Neural progenitor cell (in vitro differentiated cells): ENCODE data around the gene TRIM15. TPM values are rescaled to one million over a fixed set of nuclear protein-coding genes. Genes with fewer than 3 reads are reported as not detected.

Source experiments
- DNase-seq: peaks from one replicate; pipeline ENCODE4 v3.0.0-alpha.2; 2016; ENCODE audit warnings: low spot score
- H2AFZ ChIP-seq: fragments of 200-600 bp; sonication (generic); replicated peaks from 2 replicates; pipeline ENCODE4 v1.6.1; 2016; ENCODE audit warnings: antibody characterized with exemption
- H3F3A ChIP-seq: fragments of 200-600 bp; sonication (generic); 2 replicates; pipeline ENCODE4 v1.6.1; 2016; ENCODE audit warnings: antibody characterized with exemption, low read depth
- H3K27ac ChIP-seq: fragments of 200-600 bp; sonication (generic); 2 replicates; pipeline ENCODE4 v1.5.1; 2016; ENCODE audit warnings: mild to moderate bottlenecking
- H3K27me3 ChIP-seq: fragments of 200-600 bp; sonication (generic); 2 replicates; pipeline ENCODE4 v1.6.1; 2016; ENCODE audit warnings: mild to moderate bottlenecking, moderate library complexity
- H3K36me3 ChIP-seq: fragments of 200-600 bp; sonication (generic); 2 replicates; pipeline ENCODE4 v1.5.1; 2016
- H3K4me1 ChIP-seq: fragments of 200-600 bp; sonication (generic); 2 replicates; pipeline ENCODE4 v1.6.1; 2016; ENCODE audit warnings: mixed run types
- H3K4me2 ChIP-seq: fragments of 200-600 bp; sonication (generic); 2 replicates; pipeline ENCODE4 v1.6.1; 2016
- H3K4me3 ChIP-seq: fragments of 200-600 bp; sonication (generic); 2 replicates; pipeline ENCODE4 v1.5.1; 2016
- H3K79me2 ChIP-seq: fragments of 200-600 bp; sonication (generic); 2 replicates; pipeline ENCODE4 v1.6.1; 2016; ENCODE audit warnings: low read depth
- H3K9ac ChIP-seq: fragments of 200-600 bp; sonication (generic); 2 replicates; pipeline ENCODE4 v1.6.1; 2016
- H3K9me3 ChIP-seq: fragments of 200-600 bp; sonication (generic); 2 replicates; pipeline ENCODE4 v1.5.1; 2016; ENCODE audit warnings: low read depth
- H4K20me1 ChIP-seq: fragments of 200-600 bp; sonication (generic); 2 replicates; pipeline ENCODE4 v1.6.1; 2016; ENCODE audit warnings: low read depth
- H3K27ac Mint-ChIP-seq: 3 replicates; pipeline ENCODE4 v1.8.0; 2021; ENCODE audit warnings: mixed read lengths
- H3K27me3 Mint-ChIP-seq: 2 replicates; pipeline ENCODE4 v1.8.0; 2022; ENCODE audit warnings: low read depth, mild to moderate bottlenecking, inconsistent platforms, moderate library complexity, mixed read lengths; ENCODE audit not compliant: insufficient read depth
- H3K36me3 Mint-ChIP-seq: 3 replicates; pipeline ENCODE4 v1.8.0; 2021; ENCODE audit warnings: mixed read lengths
- H3K4me1 Mint-ChIP-seq: 3 replicates; pipeline ENCODE4 v1.8.0; 2021; ENCODE audit warnings: mixed read lengths
- H3K4me3 Mint-ChIP-seq: 3 replicates; pipeline ENCODE4 v1.8.0; 2021; ENCODE audit warnings: mild to moderate bottlenecking, moderate library complexity, mixed read lengths
- H3K9me3 Mint-ChIP-seq: 3 replicates; pipeline ENCODE4 v1.8.0; 2020; ENCODE audit warnings: mixed read lengths
- CTCF ChIP-seq: fragments of 200-600 bp; sonication (generic); IDR thresholded peaks from 2 replicates; pipeline ENCODE4 v1.5.1; 2017; ENCODE audit warnings: antibody characterized with exemption, mild to moderate bottlenecking
- EZH2 ChIP-seq: fragments of 200-600 bp; sonication (generic); IDR thresholded peaks from 2 replicates; pipeline ENCODE4 v1.6.1; 2017; ENCODE audit warnings: antibody characterized with exemption, mild to moderate bottlenecking, moderate library complexity
- EZH2phosphoT487 ChIP-seq: fragments of 200-600 bp; sonication (generic); IDR thresholded peaks from 2 replicates; pipeline ENCODE4 v1.6.1; 2017; ENCODE audit warnings: antibody characterized with exemption
- total RNA-seq: library from RNA; depleted of rRNA; stranded (reverse); fragments of >200 nt; gene quantifications from 2 replicates; pipeline ENCODE4 v1.2.3, GENCODE V29; 2015; ENCODE audit warnings: low replicate concordance

TRIM15 gene
- total RNA-seq, 1 donor from 2014 or later, result not detected

GRCh38 chr6:30211306-30211705 is 48.0 kb downstream of the TRIM15 start:
- peaks cover 27% of the 10 kb centered on the region for H3K79me2 ChIP-seq
- H3K9me3 Mint-ChIP-seq, result no peaks in the 10 kb centered on the region
- H3K27me3 Mint-ChIP-seq, result peaks cover 5% of the 10 kb centered on the region
- peak overlapping the region; percentile 98 for H3K4me3 Mint-ChIP-seq
- no peak overlapping the region for H3K27ac Mint-ChIP-seq
- no peak overlapping the region for H3K9ac ChIP-seq
- H3K4me1 ChIP-seq, result peaks cover 38% of the 10 kb centered on the region
- no peak overlapping the region for H3K27ac ChIP-seq
- peak overlapping the region; percentile 89 for H3K4me2 ChIP-seq
- peaks cover 5% of the 10 kb centered on the region for H3K36me3 Mint-ChIP-seq
- no peak for TF ChIP-seq EZH2phosphoT487
- no peaks in the 10 kb centered on the region for H3K27me3 ChIP-seq
- H3K4me1 Mint-ChIP-seq, result peaks cover 63% of the 10 kb centered on the region
- no peak overlapping the region for H2AFZ ChIP-seq
- peaks cover 28% of the 10 kb centered on the region for H4K20me1 ChIP-seq
- H3K9me3 ChIP-seq, result no peaks in the 10 kb centered on the region
- no peak overlapping the region for H3K4me3 ChIP-seq
- H3F3A ChIP-seq, result peaks cover 42% of the 10 kb centered on the region
- no peak for DNase-seq
- no peaks in the 10 kb centered on the region for H3K36me3 ChIP-seq

- Histone ChIP-seq H3F3A (peaks cover 36% of the 10 kb centered on the region), H2AFZ (no peak overlapping the region), H3K36me3 (no peaks in the 10 kb centered on the region), H3K4me2 (peak overlapping the region; percentile 89), H3K9ac (no peak overlapping the region), H3K4me3 (peak overlapping the region; percentile 82), H4K20me1 (peaks cover 22% of the 10 kb centered on the region), H3K27me3 (no peaks in the 10 kb centered on the region), H3K9me3 (no peaks in the 10 kb centered on the region), H3K27ac (no peak overlapping the region), H3K4me1 (peaks cover 32% of the 10 kb centered on the region), H3K79me2 (peaks cover 26% of the 10 kb centered on the region)
- DNase-seq, result no peak
- H3K4me1 Mint-ChIP-seq, result peaks cover 58% of the 10 kb centered on the region
- peak overlapping the region; percentile 98 for H3K4me3 Mint-ChIP-seq
- peaks cover 5% of the 10 kb centered on the region for H3K27me3 Mint-ChIP-seq
- peaks cover 5% of the 10 kb centered on the region for H3K36me3 Mint-ChIP-seq
- H3K27ac Mint-ChIP-seq, result no peak overlapping the region
- no peaks in the 10 kb centered on the region for H3K9me3 Mint-ChIP-seq
- TF ChIP-seq CTCF (no peak), EZH2phosphoT487 (no peak), EZH2 (no peak)
Observed at GRCh38 chr6:30211899-30212298, 48.6 kb downstream of the TRIM15 start.

GRCh38 chr6:30212865-30213666 is 49.7 kb downstream of the TRIM15 start, which contains the start of gene TRIM26:
Gene TRIM26, minus strand, starts transcription at chr6:30213406. Its CDS starts 14,303 bp downstream, at chr6:30199103.
- Histone ChIP-seq H3K27ac (peak within 1 kb of the TSS; percentile 26), H3K79me2 (peaks cover 25% of the 10 kb centered on the region), H3F3A (peaks cover 24% of the 10 kb centered on the region), H3K4me2 (peak within 1 kb of the TSS; percentile 89), H3K9ac (peak within 1 kb of the TSS; percentile 67), H3K36me3 (no peaks in the 10 kb centered on the region), H3K4me1 (peaks cover 20% of the 10 kb centered on the region), H3K9me3 (no peaks in the 10 kb centered on the region), H3K4me3 (peak within 1 kb of the TSS; percentile 82), H3K27me3 (no peaks in the 10 kb centered on the region), H2AFZ (peak within 1 kb of the TSS; percentile 78), H4K20me1 (peaks cover 19% of the 10 kb centered on the region)
- Mint-ChIP-seq H3K4me1 (peaks cover 46% of the 10 kb centered on the region), H3K4me3 (peak within 1 kb of the TSS; percentile 98), H3K27ac (peak within 1 kb of the TSS; percentile 38), H3K36me3 (peaks cover 5% of the 10 kb centered on the region), H3K27me3 (peaks cover 5% of the 10 kb centered on the region), H3K9me3 (no peaks in the 10 kb centered on the region)
- TF ChIP-seq EZH2 (no peak), EZH2phosphoT487 (peak; percentile 24), CTCF (no peak)
- DNase-seq, result peak; percentile 98

GRCh38 chr6:30213667-30213956 is 50.3 kb downstream of the TRIM15 start:
- no peak for DNase-seq
- Histone ChIP-seq H3K4me2 (peak overlapping the region; percentile 80), H4K20me1 (peaks cover 19% of the 10 kb centered on the region), H3K4me3 (peak overlapping the region; percentile 82), H3K79me2 (peaks cover 21% of the 10 kb centered on the region), H2AFZ (peak overlapping the region; percentile 78), H3K4me1 (peaks cover 15% of the 10 kb centered on the region), H3K27ac (no peak overlapping the region), H3K36me3 (no peaks in the 10 kb centered on the region), H3K9ac (no peak overlapping the region), H3K9me3 (no peaks in the 10 kb centered on the region), H3K27me3 (no peaks in the 10 kb centered on the region), H3F3A (peaks cover 21% of the 10 kb centered on the region)
- no peaks in the 10 kb centered on the region for H3K9me3 Mint-ChIP-seq
- H3K36me3 Mint-ChIP-seq, result peaks cover 5% of the 10 kb centered on the region
- H3K27me3 Mint-ChIP-seq, result peaks cover 5% of the 10 kb centered on the region
- H3K27ac Mint-ChIP-seq, result no peak overlapping the region
- peaks cover 42% of the 10 kb centered on the region for H3K4me1 Mint-ChIP-seq
- TF ChIP-seq CTCF (no peak), EZH2 (no peak), EZH2phosphoT487 (no peak)
- peak overlapping the region; percentile 98 for H3K4me3 Mint-ChIP-seq
